ENCODE measurements around the gene TTI1.

The TTI1 gene

GRCh38 chr20:37943501-37944455, 89.5 kb downstream of the TTI1 start:
- no peak overlapping the region for H3K9ac ChIP-seq (ENCODE audit: low read length)
- no peaks in the 10 kb centered on the region for H3K4me1 ChIP-seq (ENCODE audit: control insufficient read depth, insufficient read depth, low read length)
- peaks cover 8% of the 10 kb centered on the region for H3K9me3 ChIP-seq (ENCODE audit: control insufficient read depth, insufficient read depth, low read depth, low read length)
- H3K27ac ChIP-seq (ENCODE audit: low read depth, low read length), result no peak overlapping the region
- no peaks in the 10 kb centered on the region for H3K36me3 ChIP-seq (ENCODE audit: control insufficient read depth, insufficient read depth, low read length)
- H3K4me3 ChIP-seq (ENCODE audit: low read depth, low read length), result no peak overlapping the region
- no peaks in the 10 kb centered on the region for H3K27me3 ChIP-seq (ENCODE audit: control insufficient read depth, insufficient read depth, low read length)

DNA sequence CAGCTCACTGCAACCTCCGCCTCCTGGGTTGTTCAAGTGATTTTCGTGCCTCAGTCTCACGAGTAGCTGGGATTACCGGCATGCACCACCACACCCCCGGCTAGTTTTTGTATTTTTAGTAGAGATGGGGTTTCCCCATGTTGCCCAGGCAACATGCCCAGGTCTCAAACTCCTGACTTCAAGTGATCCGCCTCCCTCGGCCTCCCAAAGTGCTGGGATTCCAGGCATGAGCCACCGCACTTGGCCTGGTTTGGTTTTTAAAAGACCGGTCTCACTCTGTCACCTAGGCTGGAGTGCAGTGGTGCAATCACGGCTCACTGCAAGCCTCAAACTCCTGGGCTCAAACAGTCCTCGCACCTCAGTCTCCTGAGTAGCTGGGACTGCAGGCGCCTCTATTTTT, 90.2 kb downstream of the TTI1 start:
- Histone ChIP-seq H3K4me3 (ENCODE audit: low read depth, low read length) (no peak overlapping the region), H3K27ac (ENCODE audit: low read depth, low read length) (no peak overlapping the region), H3K9ac (ENCODE audit: low read length) (no peak overlapping the region), H3K4me1 (ENCODE audit: control insufficient read depth, insufficient read depth, low read length) (no peaks in the 10 kb centered on the region), H3K36me3 (ENCODE audit: control insufficient read depth, insufficient read depth, low read length) (no peaks in the 10 kb centered on the region), H3K27me3 (ENCODE audit: control insufficient read depth, insufficient read depth, low read length) (no peaks in the 10 kb centered on the region), H3K9me3 (ENCODE audit: control insufficient read depth, insufficient read depth, low read depth, low read length) (peaks cover 5% of the 10 kb centered on the region)

DNA sequence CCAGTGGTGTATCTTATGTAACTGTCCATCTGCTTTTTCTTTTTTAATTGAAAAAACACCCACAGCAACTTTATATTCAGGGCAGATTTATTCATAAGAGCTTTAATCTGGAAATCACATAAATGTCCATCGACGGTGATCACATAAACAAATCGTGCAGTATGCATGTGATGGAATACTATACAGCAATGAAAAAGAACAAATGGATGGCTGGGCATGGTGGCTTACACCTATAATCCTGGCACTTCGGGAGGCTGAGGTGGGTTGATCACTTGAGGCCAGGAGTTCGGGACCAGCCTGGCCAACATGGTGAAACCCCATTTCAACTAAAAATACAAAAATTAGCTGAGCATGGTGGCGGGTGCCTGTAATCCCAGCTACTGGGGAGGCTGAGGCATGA, 91.3 kb downstream of the TTI1 start:
- Histone ChIP-seq H3K27ac (ENCODE audit: low read depth, low read length) (no peak overlapping the region), H3K9ac (ENCODE audit: low read length) (no peak overlapping the region), H3K9me3 (ENCODE audit: control insufficient read depth, insufficient read depth, low read depth, low read length) (no peaks in the 10 kb centered on the region), H3K36me3 (ENCODE audit: control insufficient read depth, insufficient read depth, low read length) (no peaks in the 10 kb centered on the region), H3K27me3 (ENCODE audit: control insufficient read depth, insufficient read depth, low read length) (no peaks in the 10 kb centered on the region), H3K4me1 (ENCODE audit: control insufficient read depth, insufficient read depth, low read length) (no peaks in the 10 kb centered on the region), H3K4me3 (ENCODE audit: low read depth, low read length) (no peak overlapping the region)

GRCh38 chr20:37941332-37941731, 91.9 kb downstream of the TTI1 start:
- H3K9ac ChIP-seq (ENCODE audit: low read length), result no peak overlapping the region
- H3K27me3 ChIP-seq (ENCODE audit: control insufficient read depth, insufficient read depth, low read length), result no peaks in the 10 kb centered on the region
- no peaks in the 10 kb centered on the region for H3K36me3 ChIP-seq (ENCODE audit: control insufficient read depth, insufficient read depth, low read length)
- no peak overlapping the region for H3K4me3 ChIP-seq (ENCODE audit: low read depth, low read length)
- H3K9me3 ChIP-seq (ENCODE audit: control insufficient read depth, insufficient read depth, low read depth, low read length), result no peaks in the 10 kb centered on the region
- no peaks in the 10 kb centered on the region for H3K4me1 ChIP-seq (ENCODE audit: control insufficient read depth, insufficient read depth, low read length)
- H3K27ac ChIP-seq (ENCODE audit: low read depth, low read length), result no peak overlapping the region

DNA sequence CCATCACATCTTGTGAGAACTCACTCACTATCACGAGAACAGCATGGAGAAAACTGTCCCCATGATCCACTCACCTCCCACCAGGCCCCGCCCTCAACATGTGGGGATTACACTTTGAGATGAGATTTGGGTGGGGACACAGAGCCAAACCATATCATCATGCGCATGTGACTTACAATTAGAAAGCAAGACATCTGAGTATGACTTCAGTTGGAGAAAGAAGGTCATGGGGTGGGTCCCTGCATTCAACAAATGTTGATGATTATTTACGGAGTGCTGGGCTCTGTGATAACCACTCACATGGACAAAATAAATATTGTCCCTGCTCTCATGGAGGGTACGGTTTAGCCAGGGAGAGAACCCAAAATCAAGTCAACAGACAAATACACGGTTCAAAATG, 92.4 kb downstream of the TTI1 start:
- Histone ChIP-seq H3K36me3 (ENCODE audit: control insufficient read depth, insufficient read depth, low read length) (no peaks in the 10 kb centered on the region), H3K9ac (ENCODE audit: low read length) (no peak overlapping the region), H3K27ac (ENCODE audit: low read depth, low read length) (no peak overlapping the region), H3K4me3 (ENCODE audit: low read depth, low read length) (no peak overlapping the region), H3K9me3 (ENCODE audit: control insufficient read depth, insufficient read depth, low read depth, low read length) (no peaks in the 10 kb centered on the region), H3K27me3 (ENCODE audit: control insufficient read depth, insufficient read depth, low read length) (no peaks in the 10 kb centered on the region), H3K4me1 (ENCODE audit: control insufficient read depth, insufficient read depth, low read length) (no peaks in the 10 kb centered on the region)

GRCh38 chr20:37939701-37940560, 93.3 kb downstream of the TTI1 start:
- H3K9ac ChIP-seq (ENCODE audit: low read length), result no peak overlapping the region
- H3K9me3 ChIP-seq (ENCODE audit: control insufficient read depth, insufficient read depth, low read depth, low read length), result no peaks in the 10 kb centered on the region
- no peak overlapping the region for H3K4me3 ChIP-seq (ENCODE audit: low read depth, low read length)
- H3K27ac ChIP-seq (ENCODE audit: low read depth, low read length), result no peak overlapping the region
- no peaks in the 10 kb centered on the region for H3K36me3 ChIP-seq (ENCODE audit: control insufficient read depth, insufficient read depth, low read length)
- H3K27me3 ChIP-seq (ENCODE audit: control insufficient read depth, insufficient read depth, low read length), result no peaks in the 10 kb centered on the region
- no peaks in the 10 kb centered on the region for H3K4me1 ChIP-seq (ENCODE audit: control insufficient read depth, insufficient read depth, low read length)

DNA sequence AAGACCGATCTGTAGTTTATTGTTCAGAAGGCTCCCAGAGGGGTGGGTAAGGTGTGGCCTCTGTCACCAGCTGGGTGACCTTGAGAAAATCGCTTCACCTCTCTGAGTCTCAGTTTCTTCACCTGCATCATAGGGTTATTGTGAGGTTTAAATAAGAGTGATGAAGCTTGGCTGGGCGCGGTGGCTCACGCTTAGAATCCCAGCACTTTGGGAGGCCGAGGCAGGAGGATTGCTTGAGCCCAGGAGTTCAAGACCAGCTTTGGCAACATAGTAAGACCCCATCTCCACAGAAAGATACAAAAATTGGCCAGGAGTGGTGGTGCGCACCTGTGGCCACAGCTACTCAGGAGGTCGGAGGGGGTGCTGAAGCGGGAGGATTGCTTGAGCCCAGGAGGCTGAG, 94.3 kb downstream of the TTI1 start:
- Histone ChIP-seq H3K4me1 (ENCODE audit: control insufficient read depth, insufficient read depth, low read length) (no peaks in the 10 kb centered on the region), H3K36me3 (ENCODE audit: control insufficient read depth, insufficient read depth, low read length) (no peaks in the 10 kb centered on the region), H3K9me3 (ENCODE audit: control insufficient read depth, insufficient read depth, low read depth, low read length) (no peaks in the 10 kb centered on the region), H3K27ac (ENCODE audit: low read depth, low read length) (no peak overlapping the region), H3K27me3 (ENCODE audit: control insufficient read depth, insufficient read depth, low read length) (no peaks in the 10 kb centered on the region), H3K9ac (ENCODE audit: low read length) (no peak overlapping the region), H3K4me3 (ENCODE audit: low read depth, low read length) (no peak overlapping the region)

GRCh38 chr20:37938181-37938750, 95.0 kb downstream of the TTI1 start:
- Histone ChIP-seq H3K4me3 (ENCODE audit: low read depth, low read length) (no peak overlapping the region), H3K27ac (ENCODE audit: low read depth, low read length) (no peak overlapping the region), H3K9me3 (ENCODE audit: control insufficient read depth, insufficient read depth, low read depth, low read length) (no peaks in the 10 kb centered on the region), H3K9ac (ENCODE audit: low read length) (no peak overlapping the region), H3K27me3 (ENCODE audit: control insufficient read depth, insufficient read depth, low read length) (no peaks in the 10 kb centered on the region), H3K4me1 (ENCODE audit: control insufficient read depth, insufficient read depth, low read length) (peaks cover 5% of the 10 kb centered on the region; the same call in 1 of the 2 replicates), H3K36me3 (ENCODE audit: control insufficient read depth, insufficient read depth, low read length) (no peaks in the 10 kb centered on the region)

DNA sequence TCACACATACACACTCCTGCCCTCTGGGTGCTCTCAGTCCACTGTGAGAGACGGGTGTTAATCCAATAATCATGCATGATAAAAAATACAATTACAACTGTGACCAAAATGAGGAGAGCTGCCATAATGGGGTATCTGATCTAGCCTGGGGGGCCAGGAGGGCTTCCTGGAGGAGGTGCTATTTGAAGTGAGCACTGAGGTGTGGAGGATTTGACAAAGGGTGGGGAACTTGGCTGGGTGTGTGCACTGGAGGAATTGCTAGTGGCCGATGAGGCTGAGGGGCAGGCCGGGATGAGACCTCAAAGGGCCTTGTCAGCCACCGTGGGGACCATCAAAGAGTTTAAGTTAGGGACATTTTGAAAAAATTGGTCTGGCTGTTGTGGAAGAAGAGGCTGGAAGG, 95.6 kb downstream of the TTI1 start:
- peaks cover 11% of the 10 kb centered on the region for H3K4me1 ChIP-seq (ENCODE audit: control insufficient read depth, insufficient read depth, low read length)
- no peaks in the 10 kb centered on the region for H3K36me3 ChIP-seq (ENCODE audit: control insufficient read depth, insufficient read depth, low read length)
- no peak overlapping the region for H3K4me3 ChIP-seq (ENCODE audit: low read depth, low read length)
- H3K9me3 ChIP-seq (ENCODE audit: control insufficient read depth, insufficient read depth, low read depth, low read length), result no peaks in the 10 kb centered on the region
- no peaks in the 10 kb centered on the region for H3K27me3 ChIP-seq (ENCODE audit: control insufficient read depth, insufficient read depth, low read length)
- H3K9ac ChIP-seq (ENCODE audit: low read length), result no peak overlapping the region
- no peak overlapping the region for H3K27ac ChIP-seq (ENCODE audit: low read depth, low read length)

DNA sequence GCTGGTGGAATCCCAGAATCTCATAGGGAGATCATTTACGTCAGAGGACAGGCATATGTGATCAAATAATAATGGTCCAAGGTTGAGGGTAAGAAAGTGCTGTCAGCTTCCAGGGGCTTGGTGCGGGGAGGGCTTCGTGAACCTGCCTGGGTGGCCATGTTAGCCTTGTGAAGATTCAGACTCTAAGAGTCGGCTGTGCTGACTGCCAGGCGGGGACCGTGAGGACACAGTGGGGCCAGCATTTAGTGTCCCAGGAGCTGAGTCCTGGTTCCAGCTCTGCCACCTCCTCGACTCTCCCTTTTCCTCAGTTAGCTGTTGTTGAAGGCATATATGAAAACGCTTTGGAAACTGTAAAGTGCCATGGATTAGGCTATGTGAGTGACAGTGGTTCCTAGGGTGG, 96.8 kb downstream of the TTI1 start:
- H3K4me1 ChIP-seq (ENCODE audit: control insufficient read depth, insufficient read depth, low read length), result peaks cover 16% of the 10 kb centered on the region
- no peaks in the 10 kb centered on the region for H3K36me3 ChIP-seq (ENCODE audit: control insufficient read depth, insufficient read depth, low read length)
- no peak overlapping the region for H3K9ac ChIP-seq (ENCODE audit: low read length)
- H3K27me3 ChIP-seq (ENCODE audit: control insufficient read depth, insufficient read depth, low read length), result no peaks in the 10 kb centered on the region
- H3K9me3 ChIP-seq (ENCODE audit: control insufficient read depth, insufficient read depth, low read depth, low read length), result no peaks in the 10 kb centered on the region
- no peak overlapping the region for H3K4me3 ChIP-seq (ENCODE audit: low read depth, low read length)
- H3K27ac ChIP-seq (ENCODE audit: low read depth, low read length), result no peak overlapping the region

GRCh38 chr20:37936041-37936440, 97.2 kb downstream of the TTI1 start:
- Histone ChIP-seq H3K9me3 (ENCODE audit: control insufficient read depth, insufficient read depth, low read depth, low read length) (no peaks in the 10 kb centered on the region), H3K27ac (ENCODE audit: low read depth, low read length) (no peak overlapping the region), H3K4me1 (ENCODE audit: control insufficient read depth, insufficient read depth, low read length) (peaks cover 20% of the 10 kb centered on the region), H3K27me3 (ENCODE audit: control insufficient read depth, insufficient read depth, low read length) (no peaks in the 10 kb centered on the region), H3K4me3 (ENCODE audit: low read depth, low read length) (no peak overlapping the region), H3K36me3 (ENCODE audit: control insufficient read depth, insufficient read depth, low read length) (no peaks in the 10 kb centered on the region), H3K9ac (ENCODE audit: low read length) (no peak overlapping the region)
